ENCODE measurements around the gene KCNC1.

DNA sequence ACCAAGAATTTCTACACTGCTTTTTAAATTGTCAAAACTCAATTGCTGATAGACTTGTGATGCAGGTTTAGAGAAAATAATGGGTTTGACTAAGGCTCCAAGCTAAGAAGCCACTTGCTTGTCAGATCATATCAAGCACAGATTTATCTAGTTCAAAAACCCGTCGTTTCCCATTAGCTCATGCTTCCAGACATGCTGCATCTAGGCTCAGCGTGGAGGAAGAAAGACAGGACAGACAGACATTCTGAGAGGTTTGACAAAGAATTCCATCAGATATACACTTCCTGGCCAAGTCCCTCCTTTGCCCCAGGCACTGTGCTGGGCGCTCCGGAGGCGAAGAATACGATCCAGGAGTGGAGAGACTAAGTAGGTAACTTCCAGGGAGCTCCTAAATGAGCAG is 76.8 kb downstream of the KCNC1 start:
- TF ChIP-seq, protein P1, sequence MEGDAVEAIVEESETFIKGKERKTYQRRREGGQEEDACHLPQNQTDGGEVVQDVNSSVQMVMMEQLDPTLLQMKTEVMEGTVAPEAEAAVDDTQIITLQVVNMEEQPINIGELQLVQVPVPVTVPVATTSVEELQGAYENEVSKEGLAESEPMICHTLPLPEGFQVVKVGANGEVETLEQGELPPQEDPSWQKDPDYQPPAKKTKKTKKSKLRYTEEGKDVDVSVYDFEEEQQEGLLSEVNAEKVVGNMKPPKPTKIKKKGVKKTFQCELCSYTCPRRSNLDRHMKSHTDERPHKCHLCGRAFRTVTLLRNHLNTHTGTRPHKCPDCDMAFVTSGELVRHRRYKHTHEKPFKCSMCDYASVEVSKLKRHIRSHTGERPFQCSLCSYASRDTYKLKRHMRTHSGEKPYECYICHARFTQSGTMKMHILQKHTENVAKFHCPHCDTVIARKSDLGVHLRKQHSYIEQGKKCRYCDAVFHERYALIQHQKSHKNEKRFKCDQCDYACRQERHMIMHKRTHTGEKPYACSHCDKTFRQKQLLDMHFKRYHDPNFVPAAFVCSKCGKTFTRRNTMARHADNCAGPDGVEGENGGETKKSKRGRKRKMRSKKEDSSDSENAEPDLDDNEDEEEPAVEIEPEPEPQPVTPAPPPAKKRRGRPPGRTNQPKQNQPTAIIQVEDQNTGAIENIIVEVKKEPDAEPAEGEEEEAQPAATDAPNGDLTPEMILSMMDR (conservative IDR thresholded peaks at IDR 0.05 in 1 of 2, IDR thresholded peaks at IDR 0.05 in 1 of 2; ENCODE audit: low read depth in 1 of 2, low read length in 2 of 2), result no peak
- TF ChIP-seq EZH2 (IDR thresholded peaks at IDR 0.05; ENCODE audit: low read length, missing control alignments), result no peak
